Activated T-cell treated with anti-CD3 and anti-CD28 coated beads, Interleukin-2, amount 50 U/mL, for 4 hours (primary cell): ENCODE results near the gene CKAP2L. TPM values are rescaled to one million over a fixed set of nuclear protein-coding genes. Genes with fewer than 3 reads are reported as not detected.

Experiments used
- ATAC-seq, 2 donors: fragments of 200-7000 bp; cut with Tn5 transposase; one replicate each; pipeline ENCODE4 v1.10.0; 2021
- DNase-seq: peaks from one replicate; pipeline ENCODE4 v3.0.0-alpha.2; 2020
- H3K27me3 Mint-ChIP-seq: one replicate; pipeline ENCODE4 v1.8.0; 2021; ENCODE audit warnings: low read depth, mixed read lengths
- H3K36me3 Mint-ChIP-seq: one replicate; pipeline ENCODE4 v1.8.0; 2022; ENCODE audit warnings: mixed read lengths; ENCODE audit not compliant: insufficient read depth
- H3K4me1 Mint-ChIP-seq: one replicate; pipeline ENCODE4 v1.8.0; 2021; ENCODE audit warnings: low read depth, mixed read lengths
- H3K4me3 Mint-ChIP-seq: one replicate; pipeline ENCODE4 v1.8.0; 2021; ENCODE audit warnings: mild to moderate bottlenecking, moderate library complexity, mixed read lengths
- H3K9me3 Mint-ChIP-seq: one replicate; pipeline ENCODE4 v1.8.0; 2021; ENCODE audit warnings: mixed read lengths
- total RNA-seq, 3 donors: library from RNA; stranded (reverse); gene quantifications; one replicate each; pipeline ENCODE4 v1.2.1, GENCODE V29; 2021

The CKAP2L gene
- total RNA-seq, 3 donors from 2014 or later: 2.7 to 4.1 (median 3.2) TPM

DNA sequence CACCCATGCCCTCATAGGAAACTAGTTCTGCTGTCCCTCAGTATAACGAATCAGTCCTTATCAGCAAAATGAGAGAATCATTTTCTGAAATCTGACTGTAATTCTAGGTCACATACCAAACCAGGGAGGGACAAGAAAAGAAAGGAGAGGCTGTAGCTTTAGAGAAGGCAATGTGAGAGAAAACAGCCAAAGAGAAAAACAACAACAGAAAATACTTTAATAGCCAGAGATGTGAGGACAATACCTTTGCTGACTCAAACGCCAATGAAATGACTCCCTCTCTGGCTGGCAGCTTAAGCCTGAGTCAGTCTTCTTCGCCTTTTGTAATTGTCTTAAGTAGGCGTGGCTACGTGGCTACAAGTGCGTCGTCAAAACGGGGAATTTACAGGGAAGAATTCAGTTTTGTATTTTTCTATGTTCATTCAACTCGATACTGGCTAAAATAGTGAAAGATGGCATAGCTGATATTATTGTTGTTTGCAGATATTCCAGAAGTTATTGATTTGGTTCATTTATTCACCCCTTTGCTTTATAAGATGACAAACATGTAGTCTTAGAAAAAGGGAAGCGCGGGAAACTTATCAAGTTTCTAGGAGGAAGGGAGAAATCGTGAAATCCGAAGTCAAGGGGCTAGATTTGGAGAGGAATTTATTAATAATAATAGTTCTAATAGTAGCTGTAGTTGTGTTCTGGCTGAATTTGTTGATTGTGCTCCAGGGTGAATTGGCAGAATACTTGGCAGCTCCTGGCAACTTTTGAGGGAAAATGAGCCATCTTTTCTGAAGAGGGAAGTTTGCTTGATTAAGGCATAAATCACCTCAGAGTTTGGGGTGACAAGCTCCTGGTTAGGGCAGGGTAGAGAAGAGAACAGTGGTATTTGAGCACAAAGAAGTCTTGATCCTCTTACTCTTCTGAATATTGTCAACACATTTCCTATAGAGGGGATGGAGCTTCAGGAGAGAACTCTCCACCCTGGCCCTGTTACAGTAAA lies 20.1 kb upstream of the CKAP2L start, which contains the start of gene IL1A:
Gene IL1A (minus strand): TSS at position 295 of the 991 bp plus-strand sequence. CDS start 723 bp downstream, outside the sequence.
- DNase-seq (no peak), ATAC-seq (peak; percentile 60 to 61)
- Mint-ChIP-seq H3K36me3 (no peaks in the 10 kb centered on the region), H3K9me3 (no peaks in the 10 kb centered on the region), H3K4me3 (no peak within 1 kb of the TSS), H3K27me3 (peaks cover 13% of the 10 kb centered on the region), H3K4me1 (peaks cover 2% of the 10 kb centered on the region)

DNA sequence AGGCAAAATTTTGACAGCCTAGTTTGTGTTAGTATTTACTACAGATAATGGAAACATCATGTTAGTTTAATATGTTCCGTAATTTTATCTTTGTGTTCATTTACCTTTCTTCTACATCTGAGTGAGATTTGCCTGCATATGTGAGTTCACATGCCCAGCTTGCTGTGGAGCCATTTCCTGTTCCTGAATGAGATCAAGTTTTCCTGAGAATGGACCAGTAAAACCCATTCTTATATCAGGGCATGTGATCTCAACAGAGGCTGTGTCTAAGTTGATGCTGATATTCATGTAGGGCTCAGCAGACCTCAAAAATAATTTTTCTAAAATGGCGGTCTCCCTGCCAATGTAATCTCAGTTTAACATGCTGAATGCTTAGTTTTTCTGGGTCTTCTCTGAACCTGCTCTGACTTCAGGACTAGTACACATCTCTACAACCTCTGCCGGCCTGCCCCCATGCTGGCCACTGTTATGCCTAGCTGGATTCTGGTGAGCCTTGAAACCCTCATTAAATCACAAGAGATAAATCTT lies 18.8 kb upstream of the CKAP2L start:
- no peaks in the 10 kb centered on the region for H3K36me3 Mint-ChIP-seq
- H3K9me3 Mint-ChIP-seq: no peaks in the 10 kb centered on the region
- peaks cover 2% of the 10 kb centered on the region for H3K4me1 Mint-ChIP-seq
- DNase-seq (no peak), ATAC-seq (no peak)
- H3K4me3 Mint-ChIP-seq: no peak overlapping the region
- peaks cover 17% of the 10 kb centered on the region for H3K27me3 Mint-ChIP-seq

DNA sequence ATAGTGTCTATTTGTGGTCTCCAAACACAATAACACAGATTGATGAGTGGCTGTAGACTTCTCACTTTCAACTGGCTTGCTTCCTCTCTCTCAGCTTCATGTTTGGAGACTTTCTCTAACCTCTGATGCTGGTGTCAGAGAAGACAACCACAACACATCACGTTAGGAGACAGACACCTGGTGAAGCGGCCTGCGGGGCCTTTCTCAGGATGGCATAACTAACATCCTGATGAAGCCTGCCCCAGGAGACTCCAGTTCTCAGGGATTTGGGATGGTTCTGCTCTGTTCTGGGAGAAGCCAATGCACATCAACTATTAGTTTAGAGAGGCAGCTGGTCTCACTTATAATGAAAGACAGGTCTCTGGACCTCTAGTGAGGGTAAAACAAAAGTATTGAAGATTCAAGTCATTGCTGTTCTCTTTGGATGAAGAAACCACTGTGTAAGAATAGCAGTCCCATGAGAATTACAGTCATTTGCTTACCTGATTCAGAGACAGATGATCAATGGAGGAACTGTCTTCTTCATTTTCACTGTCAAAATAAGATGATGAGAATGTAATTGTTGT lies 17.9 kb upstream of the CKAP2L start:
- Mint-ChIP-seq H3K9me3 (no peaks in the 10 kb centered on the region), H3K4me3 (no peak overlapping the region)
- no peak for ATAC-seq

DNA sequence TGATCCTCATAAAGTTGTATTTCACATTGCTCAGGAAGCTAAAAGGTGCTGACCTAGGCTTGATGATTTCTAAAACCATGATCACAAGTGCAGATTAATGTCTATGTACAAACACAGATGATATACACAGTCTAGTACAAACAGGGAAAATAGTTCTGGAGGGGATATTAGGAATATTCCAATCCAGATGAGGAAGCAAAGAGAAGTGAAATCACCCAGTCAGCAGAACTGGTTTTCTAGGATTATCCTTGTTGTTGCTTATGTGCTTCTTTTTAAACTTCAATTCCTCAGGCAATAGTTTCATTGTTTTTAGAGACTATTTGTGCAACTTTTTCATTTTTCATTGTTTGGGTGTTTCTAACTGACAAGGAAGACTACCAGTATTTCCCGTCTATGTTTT lies 15.2 kb upstream of the CKAP2L start:
- Mint-ChIP-seq H3K4me3 (no peak overlapping the region), H3K36me3 (no peaks in the 10 kb centered on the region), H3K27me3 (peaks cover 17% of the 10 kb centered on the region), H3K9me3 (no peaks in the 10 kb centered on the region), H3K4me1 (peaks cover 15% of the 10 kb centered on the region)
- ATAC-seq: no peak
- no peak for DNase-seq

More for the DNA sequence above, 17.9 kb upstream of the CKAP2L start:
- Mint-ChIP-seq H3K27me3 (peaks cover 20% of the 10 kb centered on the region), H3K36me3 (no peaks in the 10 kb centered on the region), H3K4me1 (peaks cover 6% of the 10 kb centered on the region)
- no peak for DNase-seq

DNA sequence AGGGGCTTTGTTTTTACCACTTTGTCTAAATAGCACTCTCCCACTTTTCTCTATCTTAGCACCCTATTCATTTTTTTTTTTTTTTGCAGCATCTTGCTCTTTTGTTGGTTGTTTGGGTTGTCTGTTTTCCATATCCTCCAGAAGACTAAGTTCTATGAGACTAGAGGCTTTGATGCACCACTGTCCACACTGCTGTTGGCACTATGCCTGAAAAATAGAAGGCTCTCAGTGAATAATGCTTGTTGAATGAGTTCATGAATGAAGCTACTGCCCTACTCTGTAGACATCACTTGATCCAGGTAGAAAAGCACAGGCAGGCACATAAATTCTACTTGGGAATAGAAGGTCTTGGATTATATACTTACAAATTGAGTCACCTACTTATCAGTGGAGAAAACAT lies 12.6 kb upstream of the CKAP2L start:
- peaks cover 10% of the 10 kb centered on the region for H3K27me3 Mint-ChIP-seq
- ATAC-seq: no peak

DNA sequence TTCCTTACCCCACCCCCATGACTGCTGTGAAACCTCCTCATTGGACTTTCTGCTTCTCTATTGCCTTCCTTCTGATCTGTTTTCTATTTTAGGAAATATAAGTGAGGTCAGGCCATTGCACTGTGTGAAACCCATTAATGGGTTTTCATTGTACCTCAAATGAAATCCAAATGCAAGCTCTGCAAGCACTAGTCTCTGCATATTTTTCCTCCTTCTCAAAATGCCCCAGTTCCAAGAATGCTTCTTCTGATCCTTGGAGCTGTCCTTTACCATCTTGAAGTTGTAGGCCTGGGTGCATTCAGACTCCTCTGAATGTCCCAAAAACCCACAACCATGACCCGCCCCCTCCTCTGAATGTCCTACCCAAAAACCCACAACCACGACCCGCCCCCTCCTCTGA lies 11.7 kb upstream of the CKAP2L start:
- ATAC-seq (no peak), DNase-seq (no peak)
- Mint-ChIP-seq H3K9me3 (no peaks in the 10 kb centered on the region), H3K4me3 (no peak overlapping the region), H3K36me3 (no peaks in the 10 kb centered on the region), H3K27me3 (peaks cover 10% of the 10 kb centered on the region), H3K4me1 (peaks cover 13% of the 10 kb centered on the region)

More for the DNA sequence above, 12.6 kb upstream of the CKAP2L start:
- H3K9me3 Mint-ChIP-seq: no peaks in the 10 kb centered on the region
- peaks cover 13% of the 10 kb centered on the region for H3K4me1 Mint-ChIP-seq
- no peak for DNase-seq
- H3K4me3 Mint-ChIP-seq: no peak overlapping the region
- H3K36me3 Mint-ChIP-seq: no peaks in the 10 kb centered on the region

DNA sequence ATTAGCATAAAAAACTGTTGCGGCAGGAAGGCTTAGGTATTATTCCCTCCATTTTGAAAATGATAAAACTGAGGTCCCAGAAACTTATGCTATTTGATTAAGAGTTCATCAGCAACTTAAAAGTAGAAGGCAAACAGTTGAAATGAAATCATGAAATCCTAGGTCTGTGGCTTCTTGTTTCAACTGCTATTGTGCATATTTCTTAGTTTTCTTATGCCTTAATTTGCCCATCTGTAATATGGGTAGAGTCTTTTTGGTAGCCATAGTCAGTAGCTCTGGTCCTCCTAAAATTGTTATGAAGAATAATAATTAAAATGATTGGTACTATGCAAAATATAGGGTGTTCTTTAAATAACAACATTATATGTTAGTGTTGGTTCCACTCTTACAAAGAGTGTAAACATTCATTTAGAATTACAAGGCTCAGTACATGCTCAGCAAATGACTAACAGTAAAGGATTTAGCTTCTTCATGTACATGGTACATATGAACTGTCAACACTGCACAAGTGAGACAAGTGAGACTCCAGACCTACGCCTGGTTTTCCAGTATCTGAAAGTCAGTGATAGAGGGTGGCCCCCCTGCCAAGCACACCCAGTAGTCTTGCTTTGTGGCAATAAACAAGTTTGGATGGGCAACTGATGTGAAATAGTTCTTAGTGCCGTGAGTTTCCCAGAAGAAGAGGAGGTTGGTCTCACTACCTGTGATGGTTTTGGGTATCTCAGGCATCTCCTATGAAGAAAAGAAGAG lies 10.3 kb upstream of the CKAP2L start:
- no peaks in the 10 kb centered on the region for H3K36me3 Mint-ChIP-seq
- peaks cover 10% of the 10 kb centered on the region for H3K27me3 Mint-ChIP-seq
- H3K4me1 Mint-ChIP-seq: peaks cover 13% of the 10 kb centered on the region
- ATAC-seq (no peak), DNase-seq (no peak)
- no peaks in the 10 kb centered on the region for H3K9me3 Mint-ChIP-seq
- no peak overlapping the region for H3K4me3 Mint-ChIP-seq

DNA sequence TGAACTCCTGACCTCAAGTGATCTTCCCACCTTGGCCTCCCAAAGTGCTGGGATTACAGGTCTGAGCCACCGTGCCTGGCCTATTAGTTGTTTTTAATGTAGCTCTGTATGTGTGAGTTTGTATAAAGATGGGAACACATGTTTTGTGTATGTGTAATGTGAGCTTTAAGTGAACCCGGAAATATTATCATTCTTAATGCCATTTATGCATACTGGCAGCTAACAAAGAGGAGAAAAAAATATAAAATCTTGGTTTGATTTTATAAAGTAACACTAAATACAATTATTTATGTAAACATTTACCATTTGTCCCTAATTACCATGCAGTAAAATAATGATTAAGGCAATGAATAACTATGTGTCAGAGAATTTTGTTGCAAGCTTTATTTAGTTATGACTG lies 9.1 kb upstream of the CKAP2L start:
- no peak for ATAC-seq
- no peaks in the 10 kb centered on the region for H3K9me3 Mint-ChIP-seq
- H3K36me3 Mint-ChIP-seq: no peaks in the 10 kb centered on the region
- no peak for DNase-seq
- H3K4me1 Mint-ChIP-seq: peaks cover 17% of the 10 kb centered on the region
- H3K4me3 Mint-ChIP-seq: no peak overlapping the region
- peaks cover 6% of the 10 kb centered on the region for H3K27me3 Mint-ChIP-seq

DNA sequence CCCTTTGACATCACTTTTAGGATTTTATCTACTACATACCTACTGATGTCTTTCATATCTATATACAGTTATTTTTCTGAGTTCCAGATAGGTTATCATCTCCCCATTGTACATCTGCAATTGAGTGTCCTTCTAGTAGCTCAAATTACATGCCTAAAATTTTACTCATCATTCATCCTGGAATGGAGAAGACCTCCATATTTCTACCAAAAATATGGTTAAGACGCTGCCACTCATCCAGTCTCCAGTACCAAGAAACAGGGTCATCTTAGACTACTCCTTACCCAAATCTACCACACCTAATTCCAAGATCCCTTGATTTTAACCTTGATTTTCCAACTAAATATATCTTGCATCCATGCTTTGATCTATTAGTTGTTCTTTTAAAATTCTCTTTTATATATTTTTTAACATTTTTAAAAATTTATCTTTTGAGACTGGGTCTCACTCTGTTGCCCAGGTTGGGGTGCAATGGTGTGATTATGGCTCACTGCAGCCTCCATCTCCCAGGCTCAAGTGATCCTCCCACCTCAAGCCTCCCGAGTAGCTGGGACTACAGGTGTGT lies 8.6 kb upstream of the CKAP2L start:
- H3K36me3 Mint-ChIP-seq: no peaks in the 10 kb centered on the region
- ATAC-seq (no peak), DNase-seq (no peak)
- no peak overlapping the region for H3K4me3 Mint-ChIP-seq
- H3K9me3 Mint-ChIP-seq: no peaks in the 10 kb centered on the region
- H3K27me3 Mint-ChIP-seq: peaks cover 6% of the 10 kb centered on the region
- H3K4me1 Mint-ChIP-seq: peaks cover 23% of the 10 kb centered on the region

DNA sequence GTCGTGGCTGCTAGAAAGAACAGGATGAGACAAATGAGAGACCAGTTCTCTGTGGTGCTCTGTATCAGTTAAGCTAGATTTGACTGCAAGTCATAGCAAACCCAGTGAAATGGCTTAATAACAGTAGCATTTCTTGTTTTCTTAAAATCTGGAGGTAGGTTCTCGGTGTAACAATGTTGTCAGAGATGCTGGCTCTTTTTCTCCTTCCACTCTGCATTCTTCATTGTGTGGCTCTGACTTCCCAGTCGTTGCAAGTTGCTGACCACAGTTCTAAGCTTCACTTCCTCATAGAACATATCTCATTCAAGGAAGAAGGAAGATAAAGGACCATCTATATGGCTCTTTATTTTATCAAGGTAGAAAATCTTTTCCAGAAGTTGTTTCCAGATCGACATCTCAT lies 7.9 kb upstream of the CKAP2L start:
- ATAC-seq (no peak), DNase-seq (no peak)
- Mint-ChIP-seq H3K27me3 (peaks cover 3% of the 10 kb centered on the region), H3K9me3 (no peaks in the 10 kb centered on the region), H3K4me1 (peaks cover 26% of the 10 kb centered on the region), H3K36me3 (no peaks in the 10 kb centered on the region), H3K4me3 (no peak overlapping the region)

DNA sequence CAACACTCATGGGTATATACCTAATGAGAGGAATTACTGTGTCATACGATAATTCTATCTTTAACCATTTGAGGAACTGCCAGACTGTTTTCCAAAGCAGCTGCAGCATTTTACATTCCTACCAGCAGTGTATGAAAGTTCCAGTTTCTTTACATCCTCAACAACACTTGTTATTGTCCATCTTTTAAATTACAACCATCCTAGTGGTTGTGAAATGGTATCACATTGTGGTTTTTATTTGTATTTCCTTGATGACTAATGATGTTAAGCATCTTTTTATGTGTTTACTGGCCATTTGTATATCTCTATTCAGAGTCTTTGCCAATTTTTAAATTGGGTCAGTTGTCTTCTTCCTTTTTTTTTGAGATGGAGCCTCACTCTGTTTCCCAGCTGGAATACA lies 4.0 kb upstream of the CKAP2L start:
- Mint-ChIP-seq H3K4me3 (no peak overlapping the region), H3K36me3 (no peaks in the 10 kb centered on the region), H3K9me3 (no peaks in the 10 kb centered on the region), H3K27me3 (no peaks in the 10 kb centered on the region), H3K4me1 (peaks cover 37% of the 10 kb centered on the region)
- no peak for ATAC-seq
- no peak for DNase-seq

DNA sequence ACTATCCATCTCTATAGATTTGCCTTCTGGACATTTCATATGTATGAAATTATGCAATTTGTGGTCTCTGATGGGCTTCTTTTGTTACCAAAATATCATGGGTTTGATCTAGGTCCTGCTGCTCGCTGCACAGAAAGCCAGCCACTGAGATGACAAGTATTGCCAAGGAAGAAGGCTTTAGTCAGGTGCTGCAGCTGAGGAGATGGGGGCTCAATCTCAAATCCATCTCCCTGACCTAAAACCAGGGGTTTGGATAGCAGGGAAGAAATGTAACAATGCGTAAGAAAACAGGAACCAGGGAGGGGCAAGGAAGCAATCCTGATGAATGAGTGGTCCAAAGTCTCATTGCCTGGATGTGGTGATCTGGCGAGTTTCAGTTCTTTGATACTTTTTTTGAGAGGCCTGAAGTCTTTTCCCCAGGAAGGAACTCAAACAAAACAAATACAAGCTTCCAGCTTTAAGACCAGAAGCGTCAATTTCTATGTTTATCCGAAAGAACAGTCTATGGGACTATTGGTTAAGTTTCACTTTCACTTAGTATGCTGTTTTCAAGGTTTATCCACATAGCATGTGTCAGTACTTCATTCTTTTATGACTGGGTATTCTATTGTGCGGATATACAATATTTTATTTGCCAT lies 3.4 kb upstream of the CKAP2L start:
- no peaks in the 10 kb centered on the region for H3K27me3 Mint-ChIP-seq
- ATAC-seq (no peak), DNase-seq (no peak)
- H3K4me3 Mint-ChIP-seq: peak overlapping the region; percentile 57
- peaks cover 40% of the 10 kb centered on the region for H3K4me1 Mint-ChIP-seq
- no peaks in the 10 kb centered on the region for H3K36me3 Mint-ChIP-seq
- no peaks in the 10 kb centered on the region for H3K9me3 Mint-ChIP-seq

DNA sequence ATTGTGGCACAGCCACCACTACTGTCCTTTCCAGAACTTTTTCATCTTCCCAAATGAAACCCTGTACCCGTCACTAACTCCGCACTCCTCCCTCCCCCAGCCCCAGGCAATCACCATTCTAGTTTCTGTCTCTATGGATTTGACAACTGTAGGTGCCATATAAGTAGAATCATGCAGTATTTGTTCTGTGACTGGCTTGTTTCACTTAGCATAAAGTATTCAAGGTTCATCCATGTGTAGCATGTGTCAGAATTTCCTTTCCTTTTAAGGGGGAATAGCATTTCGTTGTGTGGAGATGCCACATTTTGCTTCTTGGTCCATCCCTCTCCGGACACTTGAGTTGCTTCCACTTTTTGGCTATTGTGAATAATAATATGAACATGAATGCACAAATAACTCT lies 842 bp upstream of the CKAP2L start:
- no peaks in the 10 kb centered on the region for H3K9me3 Mint-ChIP-seq
- no peaks in the 10 kb centered on the region for H3K36me3 Mint-ChIP-seq
- ATAC-seq (no peak), DNase-seq (no peak)
- H3K27me3 Mint-ChIP-seq: no peaks in the 10 kb centered on the region
- H3K4me3 Mint-ChIP-seq: peak overlapping the region; percentile 88
- peaks cover 40% of the 10 kb centered on the region for H3K4me1 Mint-ChIP-seq
